RWPE2 (cell line): Measurements from ENCODE around the gene SUSD1.

Source experiments
- ATAC-seq: fragments of 200-7000 bp; cut with Tn5 transposase; 3 replicates; pipeline ENCODE4 v1.9.1; 2021; ENCODE audit warnings: low read depth
- DNase-seq: peaks from one replicate; pipeline ENCODE4 v3.0.0-alpha.2; 2020; ENCODE audit warnings: low spot score
- H3K27ac ChIP-seq: fragments of 450-650 bp; 2 replicates; pipeline ENCODE4 v1.5.1; 2017; ENCODE audit warnings: mild to moderate bottlenecking; ENCODE audit not compliant: poor library complexity, severe bottlenecking
- H3K27me3 ChIP-seq: fragments of 250-450 bp; sonication (Bioruptor Pico); 2 replicates; pipeline ENCODE4 v1.5.1; 2021; ENCODE audit warnings: mild to moderate bottlenecking, moderate library complexity; ENCODE audit not compliant: insufficient read depth, poor library complexity, severe bottlenecking
- H3K36me3 ChIP-seq: fragments of 250-450 bp; sonication (Bioruptor Pico); 2 replicates; pipeline ENCODE4 v1.5.1; 2020; ENCODE audit warnings: low read depth, mild to moderate bottlenecking, moderate library complexity
- H3K4me1 ChIP-seq: fragments of 250-450 bp; sonication (Bioruptor Pico); 2 replicates; pipeline ENCODE4 v1.5.1; 2021; ENCODE audit warnings: mild to moderate bottlenecking, moderate library complexity; ENCODE audit not compliant: insufficient read depth, poor library complexity, severe bottlenecking
- H3K4me3 ChIP-seq: fragments of 250-450 bp; sonication (Bioruptor Pico); 2 replicates; pipeline ENCODE4 v1.5.1; 2021; ENCODE audit warnings: mild to moderate bottlenecking, moderate library complexity; ENCODE audit not compliant: severe bottlenecking
- H3K9me3 ChIP-seq: fragments of 250-450 bp; sonication (Bioruptor Pico); 2 replicates; pipeline ENCODE4 v1.5.1; 2021; ENCODE audit warnings: mild to moderate bottlenecking, moderate library complexity; ENCODE audit not compliant: severe bottlenecking
- CTCF ChIP-seq: fragments of 450-650 bp; IDR thresholded peaks from one replicate; pipeline ENCODE4 v1.5.1; 2017; ENCODE audit warnings: mild to moderate bottlenecking, moderate library complexity; ENCODE audit not compliant: poor library complexity, severe bottlenecking

SUSD1 gene

GRCh38 chr9:112093147-112093869 is 81.8 kb downstream of the SUSD1 start:
- H3K36me3 ChIP-seq, result no peaks in the 10 kb centered on the region

GRCh38 chr9:112091810-112092209 is 83.3 kb downstream of the SUSD1 start:
- peak; percentile 61 for TF ChIP-seq CTCF
- Histone ChIP-seq H3K4me3 (no peak overlapping the region), H3K27ac (no peak overlapping the region), H3K4me1 (no peaks in the 10 kb centered on the region), H3K36me3 (no peaks in the 10 kb centered on the region), H3K27me3 (no peaks in the 10 kb centered on the region), H3K9me3 (peaks cover 4% of the 10 kb centered on the region)
- DNase-seq (no peak), ATAC-seq (no peak)

More at GRCh38 chr9:112093147-112093869, 81.8 kb downstream of the SUSD1 start:
- Histone ChIP-seq H3K4me3 (no peak overlapping the region), H3K27me3 (no peaks in the 10 kb centered on the region), H3K27ac (no peak overlapping the region), H3K4me1 (no peaks in the 10 kb centered on the region), H3K9me3 (peaks cover 4% of the 10 kb centered on the region)
- no peak for ATAC-seq
- TF ChIP-seq CTCF, result no peak
- DNase-seq, result no peak

- Histone ChIP-seq H3K4me1 (no peaks in the 10 kb centered on the region), H3K27me3 (no peaks in the 10 kb centered on the region), H3K36me3 (no peaks in the 10 kb centered on the region), H3K27ac (no peak overlapping the region), H3K9me3 (peaks cover 4% of the 10 kb centered on the region), H3K4me3 (no peak overlapping the region)
- DNase-seq (no peak), ATAC-seq (no peak)
- TF ChIP-seq CTCF, result no peak
Observed at GRCh38 chr9:112087506-112087905, 87.6 kb downstream of the SUSD1 start.

- Histone ChIP-seq H3K4me3 (no peak overlapping the region), H3K4me1 (no peaks in the 10 kb centered on the region), H3K9me3 (peaks cover 4% of the 10 kb centered on the region), H3K36me3 (no peaks in the 10 kb centered on the region), H3K27me3 (no peaks in the 10 kb centered on the region), H3K27ac (no peak overlapping the region)
- TF ChIP-seq CTCF, result peak; percentile 54
- no peak for ATAC-seq
- no peak for DNase-seq
Observed at GRCh38 chr9:112086627-112087026, 88.5 kb downstream of the SUSD1 start.

GRCh38 chr9:112084907-112085306 is 90.2 kb downstream of the SUSD1 start:
- no peaks in the 10 kb centered on the region for H3K27me3 ChIP-seq
- no peak for ATAC-seq

More at GRCh38 chr9:112084907-112085306, 90.2 kb downstream of the SUSD1 start:
- no peak for DNase-seq
- Histone ChIP-seq H3K27ac (no peak overlapping the region), H3K36me3 (no peaks in the 10 kb centered on the region), H3K4me1 (no peaks in the 10 kb centered on the region), H3K9me3 (peaks cover 4% of the 10 kb centered on the region), H3K4me3 (no peak overlapping the region)
- no peak for TF ChIP-seq CTCF
